Progenitor cell of endocrine pancreas (in vitro differentiated cells): Measurements from ENCODE around the gene ZNF441. TPM values are rescaled to one million over a fixed set of nuclear protein-coding genes. Genes with fewer than 3 reads are reported as not detected.

Experiments used
- DNase-seq: peaks from one replicate; pipeline ENCODE4 v3.0.0; 2021; ENCODE audit warnings: low spot score; ENCODE audit not compliant: unreplicated experiment
- H3K27ac Mint-ChIP-seq: 2 replicates; pipeline ENCODE4 v1.8.0; 2021; ENCODE audit warnings: mild to moderate bottlenecking, moderate library complexity, mixed read lengths
- H3K27me3 Mint-ChIP-seq: 2 replicates; pipeline ENCODE4 v1.8.0; 2021; ENCODE audit warnings: mixed read lengths
- H3K36me3 Mint-ChIP-seq: 2 replicates; pipeline ENCODE4 v1.8.0; 2022; ENCODE audit warnings: mixed read lengths; ENCODE audit not compliant: insufficient read depth
- H3K4me1 Mint-ChIP-seq: 2 replicates; pipeline ENCODE4 v1.8.0; 2021; ENCODE audit warnings: low read depth, mixed read lengths
- H3K4me3 Mint-ChIP-seq: 2 replicates; pipeline ENCODE4 v1.8.0; 2021; ENCODE audit warnings: low read depth, mild to moderate bottlenecking, moderate library complexity, mixed read lengths
- H3K9me3 Mint-ChIP-seq: 2 replicates; pipeline ENCODE4 v1.8.0; 2021; ENCODE audit warnings: low read depth, mixed read lengths
- CTCF ChIP-seq: fragments of 200-600 bp; sonication (generic); IDR thresholded peaks from one replicate; pipeline ENCODE4 v1.5.0; 2021; ENCODE audit warnings: antibody characterized with exemption, mild to moderate bottlenecking; ENCODE audit not compliant: unreplicated experiment
- total RNA-seq: library from RNA; stranded (reverse); gene quantifications from 2 replicates; pipeline ENCODE4 v1.2.1, GENCODE V29; 2021

ZNF441 gene
- total RNA-seq, 1 donor from 2014 or later, result 4.4 TPM

- Mint-ChIP-seq H3K27ac (no peak overlapping the region), H3K9me3 (peaks cover 60% of the 10 kb centered on the region), H3K4me3 (no peak overlapping the region), H3K36me3 (peaks cover 4% of the 10 kb centered on the region), H3K27me3 (no peaks in the 10 kb centered on the region), H3K4me1 (no peaks in the 10 kb centered on the region)
- no peak for TF ChIP-seq CTCF
- DNase-seq, result no peak
Observed at GRCh38 chr19:11749751-11750150, 17.0 kb upstream of the ZNF441 start.

DNA sequence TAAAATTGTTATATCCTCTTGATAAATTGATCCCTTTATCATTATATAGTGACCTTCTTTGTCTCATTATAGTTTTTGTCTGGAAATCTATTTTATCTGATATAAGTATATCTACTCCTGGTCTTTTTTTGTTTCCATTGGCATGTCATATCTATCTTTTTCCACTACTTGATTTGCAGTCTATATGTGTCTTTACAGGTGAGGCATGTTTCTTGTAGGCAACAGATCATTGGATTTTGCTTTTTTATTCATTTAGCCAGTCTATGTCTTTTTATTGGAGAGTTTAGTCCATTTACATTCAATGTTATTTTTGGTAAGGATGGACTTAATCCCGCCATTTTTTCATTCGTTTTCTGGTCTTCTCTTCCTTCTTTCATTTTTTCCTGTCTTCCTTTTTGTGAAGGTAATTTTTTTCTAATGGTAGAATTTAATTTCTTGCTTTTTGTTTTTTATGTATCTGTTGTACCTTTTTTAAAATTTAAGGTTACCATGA, 14.5 kb upstream of the ZNF441 start:
- no peak for TF ChIP-seq CTCF
- H3K36me3 Mint-ChIP-seq, result peaks cover 3% of the 10 kb centered on the region
- no peak overlapping the region for H3K27ac Mint-ChIP-seq
- no peak for DNase-seq
- no peaks in the 10 kb centered on the region for H3K4me1 Mint-ChIP-seq
- H3K27me3 Mint-ChIP-seq, result no peaks in the 10 kb centered on the region
- H3K9me3 Mint-ChIP-seq, result peaks cover 71% of the 10 kb centered on the region
- no peak overlapping the region for H3K4me3 Mint-ChIP-seq

GRCh38 chr19:11754663-11755062, 12.1 kb upstream of the ZNF441 start:
- Mint-ChIP-seq H3K9me3 (peaks cover 63% of the 10 kb centered on the region), H3K36me3 (no peaks in the 10 kb centered on the region)
- TF ChIP-seq CTCF, result no peak

GRCh38 chr19:11756965-11757364, 9.8 kb upstream of the ZNF441 start:
- H3K36me3 Mint-ChIP-seq, result no peaks in the 10 kb centered on the region
- H3K9me3 Mint-ChIP-seq, result peaks cover 44% of the 10 kb centered on the region
- no peak overlapping the region for H3K27ac Mint-ChIP-seq
- H3K4me3 Mint-ChIP-seq, result no peak overlapping the region
- TF ChIP-seq CTCF, result no peak
- no peaks in the 10 kb centered on the region for H3K27me3 Mint-ChIP-seq
- H3K4me1 Mint-ChIP-seq, result no peaks in the 10 kb centered on the region
- DNase-seq, result no peak

More at GRCh38 chr19:11754663-11755062, 12.1 kb upstream of the ZNF441 start:
- Mint-ChIP-seq H3K4me1 (no peaks in the 10 kb centered on the region), H3K27me3 (no peaks in the 10 kb centered on the region), H3K27ac (no peak overlapping the region), H3K4me3 (no peak overlapping the region)
- DNase-seq, result no peak

- TF ChIP-seq CTCF, result no peak
- Mint-ChIP-seq H3K36me3 (no peaks in the 10 kb centered on the region), H3K4me3 (no peak overlapping the region), H3K4me1 (no peaks in the 10 kb centered on the region), H3K9me3 (peaks cover 27% of the 10 kb centered on the region), H3K27ac (no peak overlapping the region), H3K27me3 (peaks cover 24% of the 10 kb centered on the region)
- DNase-seq, result no peak
Observed at GRCh38 chr19:11759805-11760204, 7.0 kb upstream of the ZNF441 start.
